PC-3 (cell line): ENCODE data around the gene C16orf46. TPM values are rescaled to one million over a fixed set of nuclear protein-coding genes. Genes with fewer than 3 reads are reported as not detected.
A peak's percentile ranks its signal among the peaks of the same experiment; 100 is the strongest.

Source experiments
- ATAC-seq: fragments of 200-7000 bp; cut with Tn5 transposase; 2 replicates; pipeline ENCODE4 v1.9.1; 2020; ENCODE audit warnings: mild to moderate bottlenecking, moderate library complexity
- BruUV-seq: library from RNA; stranded (reverse); fragments of 400-500 nt; replicated peaks from 2 replicates; lab custom pipeline; 2021; lab: Mats Ljungman, UMichigan
- CTCF ChIA-PET: fragments of 300-600 bp; sonication (Branson Sonifier 250); formaldehyde crosslinking; loops from one replicate; lab custom pipeline; 2022; ENCODE audit warnings: antibody characterized with exemption; lab: Charles Lee
- POLR2A ChIA-PET: fragments of 300-600 bp; sonication (Branson Sonifier 250); formaldehyde crosslinking; loops from one replicate; lab custom pipeline; 2022; ENCODE audit warnings: antibody characterized with exemption; ENCODE audit not compliant: unreplicated experiment; lab: Charles Lee
- DNase-seq: peaks from one replicate; pipeline ENCODE4 v3.0.0-alpha.2; 2015
- H2AFZ ChIP-seq: fragments of 300-600 bp; sonication (generic); 2 replicates; pipeline ENCODE4 v1.6.0; 2016; ENCODE audit warnings: antibody characterized with exemption, low read length
- H3F3A ChIP-seq: fragments of 300-600 bp; sonication (generic); one replicate; pipeline ENCODE4 v1.6.0; 2017; ENCODE audit warnings: antibody characterized with exemption, low read length, control low read depth, mild to moderate bottlenecking; ENCODE audit not compliant: unreplicated experiment
- H3K27ac ChIP-seq: fragments of 300-600 bp; sonication (generic); 2 replicates; pipeline ENCODE4 v1.5.1; 2016; ENCODE audit warnings: mild to moderate bottlenecking, low read length
- H3K27me3 ChIP-seq: fragments of 300-600 bp; sonication (generic); 2 replicates; pipeline ENCODE4 v1.6.1; 2016; ENCODE audit warnings: low read length, mixed read lengths
- H3K36me3 ChIP-seq: fragments of 300-600 bp; sonication (generic); 2 replicates; pipeline ENCODE4 v1.6.1; 2016; ENCODE audit warnings: low read depth, mixed run types, low read length, mixed read lengths
- H3K4me1 ChIP-seq: fragments of 300-600 bp; sonication (generic); 2 replicates; pipeline ENCODE4 v1.5.1; 2016; ENCODE audit warnings: low read length; ENCODE audit not compliant: insufficient read depth
- H3K4me2 ChIP-seq: fragments of 300-600 bp; sonication (generic); 2 replicates; pipeline ENCODE4 v1.6.0; 2016; ENCODE audit warnings: low read length
- H3K4me3 ChIP-seq: fragments of 300-600 bp; sonication (generic); 2 replicates; pipeline ENCODE4 v1.5.1; 2016; ENCODE audit warnings: mild to moderate bottlenecking, low read length, mixed read lengths
- H3K79me2 ChIP-seq: fragments of 300-600 bp; sonication (generic); 2 replicates; pipeline ENCODE4 v1.6.1; 2017; ENCODE audit warnings: low read length, mixed read lengths
- H3K9ac ChIP-seq: fragments of 300-600 bp; sonication (generic); 2 replicates; pipeline ENCODE4 v1.6.0; 2016; ENCODE audit warnings: mild to moderate bottlenecking, low read length
- H3K9me2 ChIP-seq: fragments of 300-600 bp; sonication (generic); replicated peaks from 2 replicates; pipeline ENCODE4 v1.6.1; 2016; ENCODE audit warnings: mixed run types, low read length, mixed read lengths
- H3K9me3 ChIP-seq: fragments of 300-600 bp; sonication (generic); 2 replicates; pipeline ENCODE4 v1.6.1; 2016; ENCODE audit warnings: low read length, mixed read lengths
- H4K20me1 ChIP-seq: fragments of 300-600 bp; sonication (generic); 2 replicates; pipeline ENCODE4 v1.6.1; 2016; ENCODE audit warnings: low read length, mixed read lengths
- CTCF ChIP-seq: fragments of 300-600 bp; sonication (generic); conservative IDR thresholded peaks from 2 replicates; pipeline ENCODE4 v1.5.1; 2017; ENCODE audit warnings: antibody characterized with exemption, low read depth, mild to moderate bottlenecking, low read length
- EZH2 ChIP-seq: fragments of 300-600 bp; sonication (generic); IDR thresholded peaks from one replicate; pipeline ENCODE4 v1.6.1; 2017; ENCODE audit warnings: antibody characterized with exemption, mild to moderate bottlenecking, low read length; ENCODE audit not compliant: unreplicated experiment
- EZH2phosphoT487 ChIP-seq: fragments of 300-600 bp; sonication (generic); IDR thresholded peaks from 2 replicates; pipeline ENCODE4 v1.6.1; 2018; ENCODE audit warnings: mild to moderate bottlenecking, antibody characterized with exemption, low read length, borderline replicate concordance
- intact Hi-C: fragments of 100-400 bp; cut with micrococcal nuclease; formaldehyde crosslinking; loops from 2 replicates; pipeline ENCODE4 v1.9.0; 2023
- total RNA-seq: library from RNA; depleted of rRNA; stranded (reverse); fragments of >200 nt; gene quantifications from 2 replicates; pipeline ENCODE4 v1.2.3, GENCODE V29; 2014

C16orf46 gene
- total RNA-seq, 1 experiment from 2014 or later = 0.73 TPM

GRCh38 chr16:81076566-81077075 lies 417 bp downstream of the C16orf46 start:
- Histone ChIP-seq H2AFZ (peak overlapping the region; percentile 93), H3K9ac (peak overlapping the region; percentile 78), H4K20me1 (no peaks in the 10 kb centered on the region), H3K4me3 (peak overlapping the region; percentile 77), H3K27me3 (no peaks in the 10 kb centered on the region), H3K9me2 (no peaks in the 10 kb centered on the region), H3K79me2 (no peaks in the 10 kb centered on the region), H3K27ac (peak overlapping the region; percentile 41), H3K4me2 (peak overlapping the region; percentile 83), H3K4me1 (peaks cover 12% of the 10 kb centered on the region), H3K36me3 (no peaks in the 10 kb centered on the region), H3F3A (no peaks in the 10 kb centered on the region), H3K9me3 (no peaks in the 10 kb centered on the region)
- POLR2A ChIA-PET = no interaction called here
- CTCF ChIA-PET = interaction anchor here (1.0 kb wide), 1 partner anchor 41 kb away, joined by 3 read pairs; the partner anchor contains the start of gene ATMIN
- no peak for TF ChIP-seq CTCF
- no peak for TF ChIP-seq EZH2
- no peak for TF ChIP-seq EZH2phosphoT487
- DNase-seq (peak; percentile 73), ATAC-seq (peak; percentile 81)
- BruUV-seq = no TSS peak
- intact Hi-C loops = loop anchor here (2.0 to 5.0 kb wide), 3 partner anchors 18 to 72 kb away; partner anchors contain the start of gene ATMIN

DNA sequence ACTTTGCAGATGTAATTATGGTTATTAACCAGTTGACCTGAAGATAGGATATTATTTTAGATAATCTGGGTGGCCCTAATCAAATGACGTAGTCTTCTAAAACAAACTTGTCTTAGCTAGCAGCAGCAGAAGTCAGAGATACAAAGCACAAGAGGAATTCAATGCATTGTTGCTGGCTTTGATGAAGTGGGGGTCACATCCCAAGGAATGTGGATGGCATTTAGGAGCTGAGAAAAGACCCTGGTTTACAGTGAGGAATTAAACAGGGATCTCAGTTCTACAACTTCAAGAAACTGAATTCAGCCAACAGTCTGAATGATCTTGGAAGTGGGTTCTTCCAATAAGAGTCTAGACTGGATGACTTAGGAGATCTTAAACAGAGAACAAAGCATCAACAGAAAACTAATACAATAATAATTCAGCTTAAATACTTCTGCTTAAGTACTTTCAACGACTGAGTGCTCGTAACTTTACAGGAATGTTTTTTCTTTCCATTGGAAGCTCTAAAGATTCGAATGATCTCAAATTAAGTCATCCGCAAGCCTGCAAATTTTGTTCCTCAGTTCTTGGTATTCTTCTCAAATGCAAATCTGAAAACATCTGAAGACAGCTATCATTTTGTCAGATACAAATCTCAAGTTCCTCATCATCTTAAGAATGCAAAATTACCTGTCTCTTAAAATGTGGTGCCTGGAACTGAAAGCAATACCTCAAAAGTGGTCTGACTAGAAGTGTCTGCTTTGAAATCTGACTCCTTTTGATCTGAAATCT lies 3.3 kb downstream of the C16orf46 start:
- Histone ChIP-seq H3K27ac (no peak overlapping the region), H3K36me3 (no peaks in the 10 kb centered on the region), H3F3A (no peaks in the 10 kb centered on the region), H3K4me3 (no peak overlapping the region), H3K4me1 (peaks cover 18% of the 10 kb centered on the region), H3K4me2 (no peak overlapping the region), H3K9ac (no peak overlapping the region), H2AFZ (no peak overlapping the region), H3K9me2 (no peaks in the 10 kb centered on the region), H4K20me1 (no peaks in the 10 kb centered on the region), H3K79me2 (no peaks in the 10 kb centered on the region), H3K9me3 (no peaks in the 10 kb centered on the region), H3K27me3 (no peaks in the 10 kb centered on the region)
- CTCF ChIA-PET = no interaction called here
- POLR2A ChIA-PET = interaction anchor here (0.7 kb wide), 1 partner anchor 193 kb away, joined by 3 read pairs; no protein-coding TSS in a partner anchor
- intact Hi-C loops = no loop called here
- no TSS peak for BruUV-seq
- no peak for DNase-seq
- TF ChIP-seq CTCF (no peak), EZH2phosphoT487 (no peak), EZH2 (no peak)
- ATAC-seq = no peak
